ENCODE data around the gene ZXDC.

- TF ChIP-seq CTCF (IDR thresholded peaks at IDR 0.05) (no peak), POLR2A (IDR thresholded peaks at IDR 0.05) (no peak)
Measured at GRCh38 chr3:126484148-126484547, 8.5 kb upstream of the ZXDC start.

Data from ovary (tissue), 3 donors.